ENCODE data around the gene FAM89A.
"Not testable (repeated sequence)": the region's sequence is repeated elsewhere in the genome, so short reads cannot be mapped to it uniquely, and the experiment has no call there.

FAM89A gene

DNA sequence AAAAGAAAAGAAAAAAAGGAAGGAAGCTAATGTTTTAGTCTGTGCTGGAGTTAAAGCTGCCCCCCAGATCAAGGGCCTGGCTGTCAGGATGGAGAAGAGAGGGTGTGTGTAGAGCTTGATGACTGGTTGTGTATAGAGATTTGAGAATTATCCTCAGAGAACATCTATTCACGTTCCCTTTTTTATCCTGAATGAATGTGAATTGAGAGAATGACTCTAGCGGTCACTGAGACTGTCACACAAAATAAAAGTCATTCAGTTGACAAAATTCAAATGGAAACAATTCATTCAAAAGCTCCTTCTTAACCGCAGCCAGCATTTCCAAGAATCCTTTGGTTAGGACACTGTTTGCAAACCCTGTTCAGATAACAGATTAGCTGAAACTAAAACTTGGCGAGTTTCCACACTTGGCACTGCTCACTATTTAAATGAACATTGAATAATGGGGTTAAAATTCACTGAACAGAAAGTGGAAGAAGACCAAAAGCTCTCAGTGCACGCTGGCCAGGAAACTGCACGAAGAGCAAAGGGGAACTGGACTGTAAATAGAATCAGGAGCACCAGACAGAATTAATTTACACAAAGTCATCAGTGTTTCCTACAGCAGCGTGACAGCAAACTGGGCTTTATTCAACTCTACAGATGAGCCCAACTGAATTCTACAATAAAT, 13.6 kb upstream of the FAM89A start:
- no peak for DNase-seq

DNA sequence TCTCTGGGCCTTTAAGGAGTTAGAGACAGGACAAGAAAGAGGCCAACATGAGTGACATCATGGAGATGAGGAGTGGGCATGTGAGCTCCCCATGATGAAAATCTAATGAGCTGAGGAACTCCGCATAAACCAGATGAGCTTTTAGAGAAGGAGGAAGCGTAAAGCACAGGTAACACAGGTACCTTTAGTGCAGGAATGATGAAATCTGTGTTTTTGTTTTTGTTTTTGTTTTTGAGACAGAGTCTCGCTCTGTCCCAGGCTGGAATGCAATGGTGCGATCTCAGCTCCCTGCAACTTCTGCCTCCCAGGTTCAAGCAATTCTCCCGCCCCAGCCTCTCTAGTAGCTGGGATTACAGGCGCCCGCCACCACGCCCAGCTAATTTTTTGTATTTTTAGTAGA, 12.7 kb upstream of the FAM89A start:
- no peak for DNase-seq

DNA sequence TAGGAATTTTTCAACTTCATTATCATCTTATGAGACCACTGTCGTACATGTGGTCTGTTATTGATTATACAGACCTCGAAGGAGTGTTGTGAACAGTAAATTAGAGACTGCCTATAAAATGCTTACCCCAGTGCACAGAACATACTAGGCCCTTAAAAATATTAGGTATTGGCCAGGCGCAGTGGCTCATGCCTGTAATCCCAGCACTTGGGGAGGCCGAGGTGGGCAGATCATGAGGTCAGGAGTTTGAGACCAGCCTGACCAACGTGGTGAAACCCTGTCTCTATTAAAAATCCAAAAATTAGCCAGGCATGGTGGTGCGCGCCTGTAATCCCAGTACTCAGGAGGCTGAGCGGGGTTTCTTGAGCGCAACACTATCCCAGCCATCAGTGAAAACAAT, 10.9 kb upstream of the FAM89A start:
- DNase-seq: not testable (repeated sequence)

DNA sequence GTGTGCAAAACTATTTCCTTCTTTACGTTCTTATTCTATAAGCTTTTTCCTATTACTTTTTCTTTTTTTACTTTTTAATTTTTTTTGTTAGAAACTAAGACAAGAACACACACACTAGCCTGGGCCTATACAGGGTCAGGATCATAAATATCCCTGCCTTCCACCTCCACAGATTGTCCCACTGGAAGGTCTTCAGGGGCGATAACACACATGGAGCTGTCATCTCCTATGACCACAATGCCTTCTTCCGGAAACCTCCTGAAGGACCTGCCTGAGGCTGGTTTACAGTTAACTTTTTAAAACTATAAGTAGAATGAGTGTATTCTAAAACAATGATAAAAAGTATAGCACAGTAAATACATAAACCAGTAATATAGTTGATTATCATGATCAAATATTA, 10.3 kb upstream of the FAM89A start:
- no peak for DNase-seq

DNA sequence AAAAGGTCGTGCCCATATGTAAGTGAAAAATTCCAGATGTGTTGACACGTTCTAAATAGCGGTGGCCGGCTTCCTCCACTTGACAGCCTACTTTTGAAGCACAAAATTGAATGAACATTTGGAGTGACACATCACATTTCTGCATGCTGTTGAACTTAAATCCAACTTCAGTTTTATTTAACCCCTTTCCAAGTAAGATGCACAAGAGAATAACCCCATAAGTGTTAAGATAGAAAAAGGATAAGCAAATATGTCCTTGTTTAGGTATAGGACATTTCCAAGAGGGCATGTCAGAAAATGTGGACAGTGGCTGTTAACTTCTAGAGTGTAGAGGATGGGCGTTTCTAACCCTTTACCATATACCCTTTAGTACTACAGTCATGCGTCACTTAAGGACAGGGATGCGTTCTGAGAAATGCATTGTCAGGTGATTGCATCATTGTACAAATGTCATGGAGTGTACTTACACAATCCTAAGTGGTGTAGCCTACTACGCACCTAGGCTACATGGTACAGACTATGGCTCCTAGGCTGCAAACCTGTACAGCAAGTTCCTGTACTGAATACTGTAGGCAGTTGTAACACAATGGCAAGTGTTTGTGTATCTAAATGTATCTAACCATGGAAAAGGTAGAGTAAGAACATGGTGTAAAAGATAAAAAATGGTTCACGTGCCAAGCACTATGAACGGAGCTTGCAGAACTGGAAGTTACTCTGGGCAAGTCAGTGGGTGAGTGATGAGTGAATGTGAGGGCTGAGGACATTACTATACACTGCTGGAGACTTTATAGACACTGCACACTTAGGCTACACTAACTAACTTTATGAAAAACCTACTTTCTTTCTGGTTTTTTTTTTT, 9.3 kb upstream of the FAM89A start:
- no peak for DNase-seq

DNA sequence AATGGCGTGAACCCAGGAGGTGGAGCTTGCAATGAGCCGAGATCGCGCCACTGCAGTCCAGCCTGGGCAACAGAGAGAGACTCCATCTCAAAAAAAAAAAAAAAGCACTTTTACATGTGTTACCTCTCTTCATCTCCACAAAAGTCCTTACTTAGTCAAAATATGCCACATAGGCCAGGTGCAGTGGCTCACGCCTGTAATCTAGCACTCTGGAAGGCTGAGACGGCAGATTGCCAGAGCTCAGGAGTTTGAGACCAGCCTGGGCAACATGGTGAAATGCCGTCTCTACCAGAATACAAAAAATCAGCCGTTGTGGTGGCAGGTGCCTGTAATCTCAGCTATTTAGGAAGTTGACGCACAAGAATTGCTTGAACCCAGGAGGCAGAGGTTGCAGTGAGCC, 8.4 kb upstream of the FAM89A start:
- DNase-seq: not testable (repeated sequence)

DNA sequence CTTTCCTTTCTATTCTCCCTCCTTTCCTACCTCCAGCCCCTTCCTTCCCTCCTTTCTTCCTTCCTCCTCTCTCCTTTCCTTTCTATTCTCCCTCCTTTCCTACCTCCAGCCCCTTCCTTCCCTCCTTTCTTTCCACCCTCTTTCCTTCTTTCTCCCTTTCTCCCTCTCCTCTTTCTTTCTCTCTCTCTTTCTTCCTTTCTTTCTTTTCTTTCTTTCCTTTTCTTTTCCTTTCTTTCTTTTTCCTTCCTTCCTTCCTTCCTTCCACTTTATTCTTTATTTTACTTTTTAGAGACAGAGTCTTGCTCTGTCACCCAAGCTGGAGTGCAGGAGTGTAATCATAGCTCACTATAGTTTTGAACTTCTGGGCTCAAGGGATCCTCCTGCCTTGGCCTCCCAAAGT, 7.5 kb upstream of the FAM89A start:
- not testable (repeated sequence) for DNase-seq

DNA sequence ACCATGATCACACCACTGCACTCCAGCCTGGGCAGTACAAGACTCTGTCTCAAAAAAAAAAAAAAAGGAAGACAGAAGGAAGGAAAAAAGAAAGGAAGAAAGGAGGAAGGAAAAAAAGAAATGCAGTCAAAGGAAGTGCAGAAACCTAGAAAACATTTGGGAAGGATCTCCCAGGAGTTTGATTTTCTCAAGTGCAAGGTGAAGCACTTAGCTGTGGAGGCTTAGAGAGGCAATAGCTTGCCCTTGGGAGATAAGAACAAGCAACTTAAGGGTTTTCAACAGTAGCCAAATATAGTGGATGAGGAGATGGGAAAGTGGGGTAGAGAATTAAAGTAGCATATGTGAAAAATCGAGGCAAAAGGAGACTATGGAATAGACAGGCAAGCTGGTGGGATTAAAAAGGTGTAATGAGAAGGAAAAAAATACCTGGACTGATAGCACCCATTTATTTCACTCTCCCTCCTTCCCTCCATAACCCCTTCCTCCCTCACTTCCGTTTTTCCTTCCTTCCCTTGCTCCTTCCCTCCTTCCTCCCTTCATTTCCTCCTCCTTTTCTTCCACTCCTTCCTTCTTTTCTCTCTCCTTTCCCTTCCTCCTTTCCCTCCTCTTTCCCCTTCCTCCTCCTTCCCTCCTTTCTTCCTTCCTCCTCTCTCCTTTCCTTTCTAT, 6.8 kb upstream of the FAM89A start:
- DNase-seq: no peak

DNA sequence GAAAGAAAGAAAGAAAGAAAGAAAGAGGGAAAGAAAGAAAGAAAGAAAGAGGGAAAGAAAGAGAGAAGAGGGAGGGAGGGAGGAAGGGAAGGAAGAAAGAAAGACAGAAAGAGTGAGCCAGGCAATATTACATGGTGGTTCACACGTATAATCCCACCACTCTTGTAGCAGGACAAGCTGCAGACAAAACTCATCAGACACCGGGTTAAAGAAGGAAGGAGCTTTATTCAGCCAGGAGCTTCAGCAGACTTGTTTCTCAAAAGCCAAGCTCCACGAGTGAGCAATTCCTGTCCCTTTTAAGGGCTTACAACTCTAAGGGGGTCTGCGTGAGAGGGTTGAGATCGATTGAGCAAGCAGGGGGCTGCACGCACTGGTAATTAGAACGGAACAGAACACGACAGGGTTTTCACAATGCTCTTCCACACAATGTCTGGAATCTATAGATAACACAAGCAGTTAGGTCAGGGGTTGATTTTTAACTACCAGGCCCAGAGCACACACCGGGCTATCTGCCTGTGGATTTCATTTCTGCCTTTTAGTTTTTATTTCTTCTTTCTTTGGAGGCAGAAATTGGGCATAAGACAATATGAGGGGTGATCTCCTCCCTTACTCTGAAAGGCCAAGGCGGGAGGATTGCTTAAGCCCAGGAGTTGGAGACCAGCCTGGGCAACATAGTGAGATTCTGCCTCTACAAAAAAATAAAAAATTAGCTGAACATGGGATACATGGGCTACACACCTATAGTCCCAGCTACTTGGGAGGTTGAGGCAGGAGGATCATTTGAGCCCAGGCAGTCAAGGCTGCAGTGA, 6.1 kb upstream of the FAM89A start:
- not testable (repeated sequence) for DNase-seq

DNA sequence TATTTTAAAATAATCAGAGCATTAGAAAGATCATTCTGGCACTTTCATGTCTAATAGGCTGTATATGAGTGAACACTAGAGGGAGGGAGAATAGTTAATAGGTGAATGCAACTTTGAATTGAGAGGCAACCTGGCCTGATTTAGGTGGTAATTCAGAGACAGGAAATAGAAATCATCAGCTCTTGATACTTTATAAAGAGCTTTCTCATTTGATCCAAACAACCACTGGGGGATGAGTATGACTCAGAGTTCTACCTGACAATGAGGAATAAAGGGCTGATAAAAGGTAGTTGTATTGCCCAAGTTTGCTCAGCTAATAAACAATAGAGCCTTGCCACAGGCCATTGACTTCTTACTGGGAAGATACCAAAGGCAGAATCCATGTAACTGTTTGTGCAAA, 5.2 kb upstream of the FAM89A start:
- DNase-seq: no peak

DNA sequence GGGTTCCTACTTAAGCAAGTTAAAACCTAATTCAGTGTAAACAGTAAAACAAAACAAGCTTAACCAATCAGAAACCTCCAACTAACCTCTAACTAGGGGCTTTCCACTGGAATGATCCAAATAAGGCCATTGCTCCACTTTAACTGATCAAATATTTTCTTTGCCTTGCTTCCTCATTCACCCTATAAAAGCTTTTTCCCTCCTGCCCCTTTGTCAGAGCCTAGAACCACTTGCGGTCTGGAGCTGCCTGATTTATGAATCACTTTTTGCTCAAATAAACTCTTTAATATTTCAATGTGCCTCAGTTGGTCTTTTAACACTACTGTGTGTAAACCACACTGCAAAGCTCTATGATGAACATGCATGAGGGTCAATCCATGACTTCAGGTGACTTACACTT, 4.5 kb upstream of the FAM89A start:
- no peak for DNase-seq

DNA sequence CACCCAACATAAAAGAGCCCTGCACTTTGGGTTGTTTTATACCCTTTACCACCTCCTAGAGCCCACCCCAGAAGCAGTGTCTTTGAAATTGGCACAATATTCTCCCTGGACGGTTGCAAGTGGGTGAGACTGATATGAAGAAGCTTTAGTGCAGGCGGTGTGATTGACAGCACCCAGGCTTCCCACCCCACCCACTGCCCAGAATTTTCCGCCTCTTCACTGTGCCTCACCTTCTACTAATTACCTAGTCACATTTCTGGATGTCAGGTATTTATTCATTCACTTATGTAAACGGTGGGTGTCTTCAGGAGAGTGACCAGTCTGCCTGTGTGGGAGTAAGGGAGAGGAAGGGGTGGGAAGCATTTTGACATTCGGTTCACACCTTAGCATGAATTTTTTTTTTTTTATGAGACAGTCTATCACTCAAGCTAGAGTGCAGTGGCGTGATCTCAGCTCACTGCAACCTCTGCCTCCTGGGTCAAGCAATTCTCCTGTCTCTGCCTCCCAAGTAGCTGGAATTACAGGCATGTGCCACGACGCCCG, 1.7 kb upstream of the FAM89A start:
- DNase-seq: no peak

DNA sequence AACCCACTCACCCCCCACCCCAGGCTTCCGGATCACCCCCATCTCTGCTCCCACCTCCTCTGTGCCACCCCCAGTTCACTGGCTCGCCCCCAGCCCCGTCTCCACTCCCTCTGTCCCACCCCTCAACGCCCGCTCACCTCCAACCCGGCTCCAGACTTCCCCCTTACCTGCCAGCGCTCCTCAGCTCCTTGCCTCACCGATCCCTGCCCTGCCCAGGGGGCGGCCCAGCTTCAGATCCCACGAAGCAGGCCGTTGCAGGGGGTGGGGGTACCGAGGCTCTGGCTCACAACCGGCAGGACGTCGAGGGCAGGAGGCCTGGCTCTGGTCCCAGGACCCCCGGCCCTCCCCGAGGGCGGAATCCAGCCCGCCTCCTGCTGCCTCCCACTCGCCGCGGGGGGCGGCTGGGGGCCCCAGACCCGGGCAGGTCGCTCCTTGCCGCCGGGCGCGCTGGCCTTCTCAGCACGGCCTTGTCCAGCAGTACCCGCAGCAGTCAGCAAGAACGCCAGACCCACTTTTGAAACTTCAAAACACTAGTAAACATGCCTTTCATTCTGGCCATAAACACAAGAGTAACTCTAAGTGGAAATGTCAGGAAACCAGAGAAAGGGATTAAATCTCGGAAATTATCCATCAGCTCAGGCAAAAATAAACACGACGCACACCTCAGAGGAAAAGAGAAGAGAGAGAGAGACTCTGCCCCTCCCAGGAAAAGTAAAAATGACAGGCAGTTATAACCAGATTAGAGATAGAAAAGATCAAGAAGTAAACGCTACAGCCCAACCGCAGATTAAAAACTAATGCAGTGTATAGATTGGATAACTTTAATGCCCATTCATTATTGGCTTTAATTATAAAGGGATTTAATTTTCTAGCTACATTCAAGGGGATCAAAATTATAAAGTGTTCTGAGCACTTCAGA, 1.0 kb upstream of the FAM89A start:
- DNase-seq: no peak

DNA sequence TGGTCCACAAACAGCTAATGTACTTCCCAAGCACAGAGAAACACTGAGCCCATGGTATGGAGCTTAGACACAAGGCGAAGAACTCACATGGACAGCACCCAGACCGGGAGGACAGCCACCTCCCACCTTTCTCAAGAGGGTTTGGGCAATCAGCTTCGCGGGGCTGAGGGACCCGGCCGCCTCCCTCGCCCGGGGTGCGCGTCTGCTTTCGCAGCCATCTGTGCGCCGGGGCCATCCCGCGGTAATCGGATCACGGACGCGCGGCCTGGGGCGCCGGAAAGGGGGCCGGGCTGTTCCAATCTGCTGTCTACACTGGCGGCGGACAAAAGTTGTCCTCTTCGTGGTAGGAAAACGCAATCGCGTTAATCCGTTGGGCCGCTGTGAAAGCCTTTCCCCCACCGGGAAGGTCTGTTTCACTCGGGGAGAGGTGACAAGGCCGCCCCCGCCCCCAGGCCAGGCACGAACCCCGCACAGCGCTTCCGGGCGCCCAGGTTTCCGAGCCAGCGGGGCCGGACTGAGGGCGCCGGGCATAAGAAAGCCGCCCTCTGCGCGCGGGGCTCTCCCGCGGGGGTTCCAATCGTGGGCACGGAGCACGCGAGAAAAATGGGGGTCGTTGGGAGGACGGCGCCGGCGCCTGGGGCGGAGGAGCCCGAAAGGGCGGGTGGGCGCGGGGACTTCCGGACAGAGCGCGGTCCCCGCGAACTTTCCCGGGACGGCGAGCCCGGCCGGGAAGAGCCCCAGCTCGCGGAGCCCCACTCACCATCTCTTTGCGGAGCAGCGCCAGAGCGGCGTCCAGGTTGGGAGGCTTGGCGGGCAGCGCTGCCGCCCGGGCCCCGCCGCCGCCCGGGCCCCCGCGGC, 664 bp downstream of the FAM89A start:
- DNase-seq: no peak

DNA sequence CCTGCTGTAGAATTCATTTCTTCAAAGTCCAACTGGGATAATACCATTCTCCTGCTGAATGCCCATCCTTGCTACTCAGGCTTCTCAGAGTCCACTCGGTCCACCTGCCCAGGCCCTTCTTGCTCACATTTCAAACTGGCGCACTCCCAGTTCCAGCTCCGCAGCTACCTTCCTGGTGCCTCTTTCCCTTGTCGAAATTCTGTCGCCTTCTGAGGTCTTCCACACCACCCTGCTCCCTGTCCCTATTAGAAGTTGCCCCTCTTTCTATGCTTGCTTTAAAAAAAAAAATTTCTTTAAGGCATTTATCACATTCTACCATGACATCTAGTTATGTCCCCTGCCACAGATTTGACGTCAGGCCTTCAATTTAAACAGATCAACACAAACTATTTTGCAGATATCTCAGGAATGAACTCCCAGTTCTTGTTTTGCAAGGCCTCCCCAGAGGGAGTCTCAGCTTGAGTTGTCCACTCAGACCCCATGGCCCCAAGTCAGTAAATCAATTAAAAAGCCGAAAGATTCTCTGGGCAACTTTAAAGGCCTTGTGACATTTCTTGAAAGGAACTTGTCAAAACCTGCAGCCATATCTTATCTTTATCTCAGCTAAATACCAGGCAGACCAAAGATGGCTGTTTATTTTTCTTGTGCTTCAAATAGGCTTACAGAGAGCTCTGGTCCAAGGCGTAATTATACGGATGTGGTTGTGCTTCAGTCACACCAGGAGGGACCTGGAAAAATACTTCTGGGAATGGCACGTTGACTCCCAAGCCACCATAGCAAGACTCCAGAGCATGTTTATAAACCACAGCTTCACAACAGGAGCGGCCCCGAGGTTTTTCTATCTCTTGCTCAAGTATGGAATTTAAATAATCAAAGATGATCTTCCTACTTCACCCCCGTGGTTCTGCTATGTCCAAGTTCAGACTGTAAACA, 2.2 kb downstream of the FAM89A start:
- no peak for DNase-seq

DNA sequence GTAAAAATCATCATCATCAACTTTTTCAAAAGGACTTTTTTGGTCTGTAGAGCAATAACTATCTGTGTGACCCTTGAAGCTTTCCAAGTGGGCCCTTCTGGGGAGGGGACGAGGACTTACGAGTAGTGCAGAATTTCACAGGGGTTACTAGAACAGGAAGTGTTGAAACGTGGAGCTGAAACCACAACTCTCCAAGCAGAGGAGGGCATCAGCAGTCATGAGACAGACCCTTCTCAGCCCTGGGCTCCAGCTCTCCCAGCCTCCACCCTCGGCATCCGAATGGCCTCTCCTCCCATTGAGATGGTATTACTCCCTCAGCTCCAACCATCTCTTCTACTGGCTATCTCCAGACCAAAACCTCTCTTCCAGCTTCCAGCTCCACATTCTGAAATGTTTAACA, 3.6 kb downstream of the FAM89A start:
- DNase-seq: no peak

DNA sequence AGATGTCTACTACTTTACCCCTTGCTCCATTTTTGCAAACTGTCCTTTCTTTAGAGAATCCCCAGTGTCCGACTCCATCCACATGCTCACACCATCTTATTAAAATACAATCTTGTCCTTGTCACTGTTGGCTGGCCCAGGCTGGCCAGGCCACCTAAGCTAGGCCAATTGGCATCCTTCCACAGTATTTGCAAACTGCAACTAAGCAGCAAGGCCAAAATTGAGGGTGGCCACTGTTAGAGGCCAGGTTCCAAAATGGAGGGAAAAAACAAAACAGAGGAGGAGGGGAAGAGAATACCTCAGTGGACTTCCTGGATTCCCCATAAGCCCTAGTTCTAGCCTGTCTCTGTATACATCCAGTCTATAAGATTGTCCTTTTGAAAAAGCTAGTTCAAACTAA, 4.3 kb downstream of the FAM89A start:
- no peak for DNase-seq

DNA sequence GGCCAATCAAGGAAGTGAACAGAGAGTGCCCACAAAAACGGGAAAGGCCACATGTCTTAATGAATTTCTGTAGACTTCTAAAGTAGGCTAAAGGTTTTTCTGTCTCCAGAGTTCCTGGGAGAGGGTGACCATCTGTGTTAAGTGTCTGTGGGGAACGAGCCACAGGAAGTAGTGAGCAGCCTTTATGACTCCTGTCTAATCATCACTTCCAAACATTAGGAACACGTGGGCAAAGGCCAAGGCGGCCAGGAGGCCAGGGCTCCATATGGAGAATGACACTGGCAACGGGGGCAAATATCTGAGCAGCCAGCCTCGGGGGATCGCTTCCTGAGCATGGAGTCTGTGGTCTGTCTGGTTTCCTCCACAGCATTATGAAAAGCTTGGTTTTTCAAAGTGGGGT, 7.1 kb downstream of the FAM89A start:
- no peak for DNase-seq

DNA sequence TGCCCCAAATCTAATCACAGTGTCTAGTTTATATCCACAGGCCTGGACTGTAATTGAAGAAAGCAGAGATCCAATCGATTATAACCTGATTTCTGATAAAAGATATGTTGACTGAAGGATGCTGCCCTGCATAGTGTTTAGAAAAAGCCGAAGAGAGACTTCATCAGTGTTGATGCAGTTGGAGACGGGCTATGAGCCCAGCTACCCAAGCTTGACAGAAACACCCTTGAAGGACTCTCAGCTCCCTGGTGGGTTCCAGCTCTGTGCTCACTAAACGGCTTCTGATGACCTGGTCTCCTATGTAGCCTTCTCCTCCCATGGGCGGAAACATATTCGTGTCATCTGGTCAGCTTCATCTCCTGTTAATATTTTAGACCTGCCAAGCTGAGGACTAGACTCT, 10.2 kb downstream of the FAM89A start:
- DNase-seq: no peak

DNA sequence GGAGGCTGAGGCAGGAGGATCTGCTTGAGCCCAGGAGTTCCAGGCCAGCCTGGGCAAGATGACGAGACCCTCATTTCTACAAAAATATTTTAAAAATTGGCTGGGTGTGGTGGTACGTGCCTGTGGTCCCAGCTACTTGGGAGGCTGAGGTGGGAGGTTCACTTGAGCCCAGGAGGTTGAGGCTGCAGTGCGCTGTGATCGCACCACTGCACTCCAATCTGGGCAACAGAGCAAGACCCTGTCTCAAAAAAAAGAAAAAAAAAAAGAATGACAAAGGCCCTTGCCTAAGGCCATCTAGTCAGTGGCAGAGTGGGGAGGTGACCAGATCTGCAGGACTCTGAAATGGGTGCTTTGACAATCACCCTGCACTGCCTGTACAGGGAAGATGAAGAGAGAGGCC, 10.8 kb downstream of the FAM89A start:
- DNase-seq: not testable (repeated sequence)
